ENCODE results near the gene ACTR6. TPM values are rescaled to one million over a fixed set of nuclear protein-coding genes. Genes with fewer than 3 reads are reported as not detected.

The ACTR6 gene
- total and polyA plus RNA-seq, 9 of the 15 experiments (the other 6 are each of a cell fraction or from before 2014, with no cell fraction given): 26.1 to 109 (median 70.9) TPM

DNA sequence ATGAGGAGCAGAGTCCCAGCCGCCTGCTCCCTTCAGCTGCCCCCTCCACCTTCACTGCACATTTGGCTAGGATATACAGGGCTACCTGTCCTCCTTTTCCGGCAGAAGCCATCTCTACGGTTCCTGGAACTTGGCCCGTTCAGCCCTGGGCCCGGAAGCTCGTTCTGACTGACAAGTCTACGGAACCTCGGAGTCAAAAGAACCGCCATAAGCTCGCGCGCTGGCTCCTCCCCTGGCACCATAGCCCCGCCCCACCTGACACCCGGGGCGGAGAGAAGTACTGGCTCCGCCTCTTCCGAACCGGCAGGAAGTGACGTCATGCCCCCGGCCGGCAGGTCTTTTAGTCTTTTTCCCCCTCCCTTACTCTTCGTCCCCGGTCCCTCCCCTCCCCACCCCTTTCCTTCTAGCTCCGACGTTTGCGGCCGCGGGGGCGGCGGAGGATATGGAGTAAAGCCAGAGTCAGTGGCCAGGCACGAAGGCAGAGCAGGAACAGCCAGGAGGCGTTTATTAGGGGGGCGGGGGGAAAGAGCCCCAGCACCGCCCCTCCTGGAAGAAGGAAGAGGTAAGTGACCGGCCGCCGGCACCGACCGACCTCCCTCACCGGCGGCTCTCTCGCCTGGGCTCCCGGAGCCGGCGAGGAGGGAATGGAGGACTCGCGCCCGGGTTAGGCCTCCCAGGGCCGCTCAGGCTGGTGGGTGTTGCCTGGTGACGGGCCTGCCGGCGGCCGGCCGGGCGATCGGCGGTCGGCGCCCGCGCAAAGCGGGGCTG is 66.4 kb downstream of the ACTR6 start, which contains the start of the genes DEPDC4 and SCYL2 (continued):
- TF ChIP-seq, protein P1, sequence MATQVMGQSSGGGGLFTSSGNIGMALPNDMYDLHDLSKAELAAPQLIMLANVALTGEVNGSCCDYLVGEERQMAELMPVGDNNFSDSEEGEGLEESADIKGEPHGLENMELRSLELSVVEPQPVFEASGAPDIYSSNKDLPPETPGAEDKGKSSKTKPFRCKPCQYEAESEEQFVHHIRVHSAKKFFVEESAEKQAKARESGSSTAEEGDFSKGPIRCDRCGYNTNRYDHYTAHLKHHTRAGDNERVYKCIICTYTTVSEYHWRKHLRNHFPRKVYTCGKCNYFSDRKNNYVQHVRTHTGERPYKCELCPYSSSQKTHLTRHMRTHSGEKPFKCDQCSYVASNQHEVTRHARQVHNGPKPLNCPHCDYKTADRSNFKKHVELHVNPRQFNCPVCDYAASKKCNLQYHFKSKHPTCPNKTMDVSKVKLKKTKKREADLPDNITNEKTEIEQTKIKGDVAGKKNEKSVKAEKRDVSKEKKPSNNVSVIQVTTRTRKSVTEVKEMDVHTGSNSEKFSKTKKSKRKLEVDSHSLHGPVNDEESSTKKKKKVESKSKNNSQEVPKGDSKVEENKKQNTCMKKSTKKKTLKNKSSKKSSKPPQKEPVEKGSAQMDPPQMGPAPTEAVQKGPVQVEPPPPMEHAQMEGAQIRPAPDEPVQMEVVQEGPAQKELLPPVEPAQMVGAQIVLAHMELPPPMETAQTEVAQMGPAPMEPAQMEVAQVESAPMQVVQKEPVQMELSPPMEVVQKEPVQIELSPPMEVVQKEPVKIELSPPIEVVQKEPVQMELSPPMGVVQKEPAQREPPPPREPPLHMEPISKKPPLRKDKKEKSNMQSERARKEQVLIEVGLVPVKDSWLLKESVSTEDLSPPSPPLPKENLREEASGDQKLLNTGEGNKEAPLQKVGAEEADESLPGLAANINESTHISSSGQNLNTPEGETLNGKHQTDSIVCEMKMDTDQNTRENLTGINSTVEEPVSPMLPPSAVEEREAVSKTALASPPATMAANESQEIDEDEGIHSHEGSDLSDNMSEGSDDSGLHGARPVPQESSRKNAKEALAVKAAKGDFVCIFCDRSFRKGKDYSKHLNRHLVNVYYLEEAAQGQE (IDR thresholded peaks at IDR 0.05; ENCODE audit: borderline replicate concordance): no peak
- TF ChIP-seq, protein P1 (CRISPR knock-in tag; IDR thresholded peaks at IDR 0.05; ENCODE audit: low read depth): no peak
- TF ChIP-seq STAT5B (CRISPR knock-in tag; IDR thresholded peaks at IDR 0.05) (no peak), CREB1 (IDR thresholded peaks at IDR 0.05) (peak; percentile 73; the same call in 1 of the 2 replicates), CREB1 (CRISPR knock-in tag; IDR thresholded peaks at IDR 0.05) (peak; percentile 77), ETV1 (tag; conservative IDR thresholded peaks at IDR 0.05; ENCODE audit: low read depth) (0 out of 2 replicates have a peak, but pooled peaks have one; percentile 43), PTRF (tag; IDR thresholded peaks at IDR 0.05) (no peak), ZKSCAN1 (IDR thresholded peaks at IDR 0.05; ENCODE audit: low read depth, low read length) (no peak; the same call in 1 of the 2 replicates), ZNF780A (CRISPR knock-in tag; IDR thresholded peaks at IDR 0.05) (no peak), HOXB6 (CRISPR knock-in tag; IDR thresholded peaks at IDR 0.05; ENCODE audit: borderline replicate concordance) (no peak), BACH1 (tag; IDR thresholded peaks at IDR 0.05) (no peak), ZNF408 (CRISPR knock-in tag; IDR thresholded peaks at IDR 0.05; ENCODE audit: low read depth) (no peak), TRIM24 (IDR thresholded peaks at IDR 0.05) (no peak), ZBTB7A (IDR thresholded peaks at IDR 0.05; ENCODE audit: borderline replicate concordance, control insufficient read depth, low read depth, low read length) (peak; percentile 60; the same call in 1 of the 2 replicates), IRF2 (CRISPR knock-in tag; IDR thresholded peaks at IDR 0.05) (no peak), ZNF57 (CRISPR knock-in tag; IDR thresholded peaks at IDR 0.05) (no peak), SRF (CRISPR knock-in tag; IDR thresholded peaks at IDR 0.05) (no peak), TAF1 (IDR thresholded peaks at IDR 0.05; ENCODE audit: control insufficient read depth, extremely low read depth, insufficient read depth, low read length, severe bottlenecking) (peak; percentile 80), PTBP1 (IDR thresholded peaks at IDR 0.05; ENCODE audit: low read depth, low read length) (no peak)
- TF ChIP-seq, protein P2, sequence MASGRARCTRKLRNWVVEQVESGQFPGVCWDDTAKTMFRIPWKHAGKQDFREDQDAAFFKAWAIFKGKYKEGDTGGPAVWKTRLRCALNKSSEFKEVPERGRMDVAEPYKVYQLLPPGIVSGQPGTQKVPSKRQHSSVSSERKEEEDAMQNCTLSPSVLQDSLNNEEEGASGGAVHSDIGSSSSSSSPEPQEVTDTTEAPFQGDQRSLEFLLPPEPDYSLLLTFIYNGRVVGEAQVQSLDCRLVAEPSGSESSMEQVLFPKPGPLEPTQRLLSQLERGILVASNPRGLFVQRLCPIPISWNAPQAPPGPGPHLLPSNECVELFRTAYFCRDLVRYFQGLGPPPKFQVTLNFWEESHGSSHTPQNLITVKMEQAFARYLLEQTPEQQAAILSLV (tag; IDR thresholded peaks at IDR 0.05): no peak

Data from K562 (cell line).